Measurements from ENCODE around the gene ABHD5.
"Not testable (repeated sequence)": the region's sequence is repeated elsewhere in the genome, so short reads cannot be mapped to it uniquely, and the experiment has no call there.

Gene ABHD5

GRCh38 chr3:43650345-43650744 lies 40.4 kb upstream of the ABHD5 start:
- no peak overlapping the region for H2AFZ ChIP-seq (ENCODE audit: low read length)
- H3F3A ChIP-seq (ENCODE audit: insufficient read depth, low read length): no peaks in the 10 kb centered on the region
- no peak overlapping the region for H3K4me2 ChIP-seq (ENCODE audit: low read length)
- no peak overlapping the region for H3K4me3 ChIP-seq (ENCODE audit: low read depth, low read length, poor library complexity, severe bottlenecking)
- H3K9ac ChIP-seq (ENCODE audit: low read length): no peak overlapping the region
- no peaks in the 10 kb centered on the region for H3K79me2 ChIP-seq (ENCODE audit: insufficient read depth, low read length)
- H3K9me3 ChIP-seq (ENCODE audit: low read length): 0 out of 2 replicates have a peak, but pooled peaks cover 3% of the 10 kb centered on the region
- no peaks in the 10 kb centered on the region for H3K27me3 ChIP-seq (ENCODE audit: insufficient read depth, low read length)
- no peaks in the 10 kb centered on the region for H4K20me1 ChIP-seq (ENCODE audit: insufficient read depth, low read length)
- no peaks in the 10 kb centered on the region for H3K9me2 ChIP-seq (ENCODE audit: low read depth, low read length)
- H3K36me3 ChIP-seq (ENCODE audit: insufficient read depth, low read length): no peaks in the 10 kb centered on the region
- H3K4me1 ChIP-seq (ENCODE audit: insufficient read depth, low read length, severe bottlenecking): no peaks in the 10 kb centered on the region
- no peak for TF ChIP-seq CTCF (IDR thresholded peaks at IDR 0.05; ENCODE audit: low read length)
- no peak overlapping the region for H3K27ac ChIP-seq (ENCODE audit: low read depth, low read length, poor library complexity, severe bottlenecking)

GRCh38 chr3:43656390-43656789 lies 34.3 kb upstream of the ABHD5 start:
- H3K27me3 ChIP-seq (ENCODE audit: insufficient read depth, low read length); H3K4me1 ChIP-seq (ENCODE audit: insufficient read depth, low read length, severe bottlenecking); H3K27ac ChIP-seq (ENCODE audit: low read depth, low read length, poor library complexity, severe bottlenecking); H3K79me2 ChIP-seq (ENCODE audit: insufficient read depth, low read length); H3K4me3 ChIP-seq (ENCODE audit: low read depth, low read length, poor library complexity, severe bottlenecking); H2AFZ ChIP-seq (ENCODE audit: low read length); H3K9me3 ChIP-seq (ENCODE audit: low read length); H4K20me1 ChIP-seq (ENCODE audit: insufficient read depth, low read length); H3K36me3 ChIP-seq (ENCODE audit: insufficient read depth, low read length); H3K9ac ChIP-seq (ENCODE audit: low read length); H3K9me2 ChIP-seq (ENCODE audit: low read depth, low read length); H3F3A ChIP-seq (ENCODE audit: insufficient read depth, low read length); H3K4me2 ChIP-seq (ENCODE audit: low read length): not testable (repeated sequence)

- H3K36me3 ChIP-seq (ENCODE audit: insufficient read depth, low read length): no peaks in the 10 kb centered on the region
These were observed 31.4 kb upstream of the ABHD5 start for GRCh38 chr3:43659250-43659880.

GRCh38 chr3:43661376-43661775 lies 29.4 kb upstream of the ABHD5 start:
- H3K4me3 ChIP-seq (ENCODE audit: low read depth, low read length, poor library complexity, severe bottlenecking); H3K9me3 ChIP-seq (ENCODE audit: low read length); H3K36me3 ChIP-seq (ENCODE audit: insufficient read depth, low read length); H4K20me1 ChIP-seq (ENCODE audit: insufficient read depth, low read length); H2AFZ ChIP-seq (ENCODE audit: low read length); H3F3A ChIP-seq (ENCODE audit: insufficient read depth, low read length); H3K27me3 ChIP-seq (ENCODE audit: insufficient read depth, low read length); H3K79me2 ChIP-seq (ENCODE audit: insufficient read depth, low read length); H3K27ac ChIP-seq (ENCODE audit: low read depth, low read length, poor library complexity, severe bottlenecking); H3K9ac ChIP-seq (ENCODE audit: low read length); H3K4me2 ChIP-seq (ENCODE audit: low read length); H3K9me2 ChIP-seq (ENCODE audit: low read depth, low read length); H3K4me1 ChIP-seq (ENCODE audit: insufficient read depth, low read length, severe bottlenecking): not testable (repeated sequence)

More at GRCh38 chr3:43659250-43659880, 31.4 kb upstream of the ABHD5 start:
- H3K4me1 ChIP-seq (ENCODE audit: insufficient read depth, low read length, severe bottlenecking): no peaks in the 10 kb centered on the region
- H3F3A ChIP-seq (ENCODE audit: insufficient read depth, low read length): no peaks in the 10 kb centered on the region
- H3K9me2 ChIP-seq (ENCODE audit: low read depth, low read length): no peaks in the 10 kb centered on the region
- no peaks in the 10 kb centered on the region for H4K20me1 ChIP-seq (ENCODE audit: insufficient read depth, low read length)
- no peak overlapping the region for H3K27ac ChIP-seq (ENCODE audit: low read depth, low read length, poor library complexity, severe bottlenecking)
- H2AFZ ChIP-seq (ENCODE audit: low read length): no peak overlapping the region
- TF ChIP-seq EZH2 (IDR thresholded peaks at IDR 0.05; ENCODE audit: borderline replicate concordance, low read length) (no peak), CTCF (IDR thresholded peaks at IDR 0.05; ENCODE audit: low read length) (no peak)
- no peak overlapping the region for H3K4me3 ChIP-seq (ENCODE audit: low read depth, low read length, poor library complexity, severe bottlenecking)
- H3K9ac ChIP-seq (ENCODE audit: low read length): no peak overlapping the region
- H3K27me3 ChIP-seq (ENCODE audit: insufficient read depth, low read length): no peaks in the 10 kb centered on the region
- H3K4me2 ChIP-seq (ENCODE audit: low read length): no peak overlapping the region
- H3K9me3 ChIP-seq (ENCODE audit: low read length): no peaks in the 10 kb centered on the region
- H3K79me2 ChIP-seq (ENCODE audit: insufficient read depth, low read length): no peaks in the 10 kb centered on the region

- not testable (repeated sequence) for H4K20me1 ChIP-seq (ENCODE audit: insufficient read depth, low read length); H3K9ac ChIP-seq (ENCODE audit: low read length)
These were observed 25.7 kb upstream of the ABHD5 start for GRCh38 chr3:43665011-43665410.

More at GRCh38 chr3:43665011-43665410, 25.7 kb upstream of the ABHD5 start:
- H3F3A ChIP-seq (ENCODE audit: insufficient read depth, low read length); H3K4me1 ChIP-seq (ENCODE audit: insufficient read depth, low read length, severe bottlenecking); H3K4me3 ChIP-seq (ENCODE audit: low read depth, low read length, poor library complexity, severe bottlenecking); H3K27me3 ChIP-seq (ENCODE audit: insufficient read depth, low read length); H3K9me3 ChIP-seq (ENCODE audit: low read length); H3K9me2 ChIP-seq (ENCODE audit: low read depth, low read length); H3K27ac ChIP-seq (ENCODE audit: low read depth, low read length, poor library complexity, severe bottlenecking); H2AFZ ChIP-seq (ENCODE audit: low read length); H3K36me3 ChIP-seq (ENCODE audit: insufficient read depth, low read length); H3K4me2 ChIP-seq (ENCODE audit: low read length); H3K79me2 ChIP-seq (ENCODE audit: insufficient read depth, low read length): not testable (repeated sequence)

Measured in OCI-LY1 (cell line).